GM19455 (cell line): ENCODE measurements around the gene NUMBL.

Source experiments
- ATAC-seq: cut with Tn5 transposase; IDR thresholded peaks from one replicate; pipeline ENCODE4 v1.9.1; 2021; ENCODE audit not compliant: unreplicated experiment

Gene NUMBL

DNA sequence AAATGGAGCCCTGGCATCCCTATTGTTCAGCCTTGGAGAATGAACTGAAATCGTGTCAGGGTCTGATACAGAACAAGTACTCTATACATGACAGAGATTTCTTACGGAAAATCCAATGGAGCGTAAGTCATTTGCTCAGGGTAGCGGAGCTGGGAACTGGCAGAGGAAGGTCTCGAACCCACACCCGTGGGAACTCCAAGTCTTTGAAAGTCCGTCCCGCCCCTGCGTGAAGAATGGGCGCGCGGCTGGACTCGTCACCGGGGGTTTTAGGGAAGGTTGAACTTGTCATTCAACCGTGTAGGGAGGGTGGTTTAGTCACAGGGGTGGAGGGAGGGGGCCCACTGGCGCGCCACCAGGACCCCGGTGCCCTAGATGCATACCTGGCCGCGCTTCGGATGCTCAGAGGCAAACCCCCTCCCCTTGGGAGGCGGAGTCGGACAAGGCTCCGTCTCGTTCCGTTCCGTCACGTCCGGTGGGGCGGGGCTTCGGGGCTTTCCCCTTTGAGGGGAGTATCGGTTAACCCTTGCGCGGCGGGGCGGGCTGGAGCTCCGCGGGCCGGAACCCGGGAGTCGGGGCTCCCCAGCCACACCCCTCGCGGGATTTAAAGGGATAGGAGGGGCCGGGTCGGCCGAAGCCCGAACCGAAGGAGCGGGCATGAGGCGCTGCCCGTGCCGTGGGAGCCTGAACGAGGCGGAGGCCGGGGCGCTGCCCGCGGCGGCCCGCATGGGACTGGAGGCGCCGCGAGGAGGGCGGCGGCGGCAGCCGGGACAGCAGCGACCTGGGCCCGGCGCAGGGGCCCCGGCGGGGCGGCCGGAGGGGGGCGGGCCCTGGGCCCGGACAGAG, 26.3 kb upstream of the NUMBL start, which contains the start of the genes COQ8B and ITPKC:
Gene COQ8B, minus strand, starts transcription at position 405 of the 843 bp plus-strand sequence. CDS start 2,254 bp downstream, outside the sequence.
Gene ITPKC, plus strand, starts transcription at position 631 of the 843 bp plus-strand sequence. Its CDS starts 24 bp downstream, at position 655.
- ATAC-seq = peak; percentile 62

DNA sequence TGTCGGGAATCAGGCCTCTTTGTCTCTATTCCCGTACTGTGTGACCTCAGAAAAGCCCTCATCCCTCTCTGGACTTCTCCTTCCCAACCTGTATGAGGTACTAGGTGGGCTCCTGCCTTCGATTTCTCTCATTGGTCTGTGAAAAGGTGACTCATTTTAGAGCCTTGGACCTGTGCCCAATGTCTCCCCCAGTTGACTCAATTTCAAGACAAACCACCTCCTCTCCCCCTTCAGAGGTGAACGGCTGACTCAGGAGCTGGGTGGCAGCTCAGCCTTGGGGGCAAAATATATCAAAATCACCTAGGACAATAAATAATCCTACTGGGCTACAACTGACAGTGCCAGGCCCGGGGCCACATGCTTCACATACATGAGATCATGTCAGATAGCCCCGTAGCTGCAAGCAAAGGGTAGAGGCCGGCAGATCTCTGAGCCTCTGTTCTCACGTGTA, 25.6 kb upstream of the NUMBL start:
- ATAC-seq = no peak

DNA sequence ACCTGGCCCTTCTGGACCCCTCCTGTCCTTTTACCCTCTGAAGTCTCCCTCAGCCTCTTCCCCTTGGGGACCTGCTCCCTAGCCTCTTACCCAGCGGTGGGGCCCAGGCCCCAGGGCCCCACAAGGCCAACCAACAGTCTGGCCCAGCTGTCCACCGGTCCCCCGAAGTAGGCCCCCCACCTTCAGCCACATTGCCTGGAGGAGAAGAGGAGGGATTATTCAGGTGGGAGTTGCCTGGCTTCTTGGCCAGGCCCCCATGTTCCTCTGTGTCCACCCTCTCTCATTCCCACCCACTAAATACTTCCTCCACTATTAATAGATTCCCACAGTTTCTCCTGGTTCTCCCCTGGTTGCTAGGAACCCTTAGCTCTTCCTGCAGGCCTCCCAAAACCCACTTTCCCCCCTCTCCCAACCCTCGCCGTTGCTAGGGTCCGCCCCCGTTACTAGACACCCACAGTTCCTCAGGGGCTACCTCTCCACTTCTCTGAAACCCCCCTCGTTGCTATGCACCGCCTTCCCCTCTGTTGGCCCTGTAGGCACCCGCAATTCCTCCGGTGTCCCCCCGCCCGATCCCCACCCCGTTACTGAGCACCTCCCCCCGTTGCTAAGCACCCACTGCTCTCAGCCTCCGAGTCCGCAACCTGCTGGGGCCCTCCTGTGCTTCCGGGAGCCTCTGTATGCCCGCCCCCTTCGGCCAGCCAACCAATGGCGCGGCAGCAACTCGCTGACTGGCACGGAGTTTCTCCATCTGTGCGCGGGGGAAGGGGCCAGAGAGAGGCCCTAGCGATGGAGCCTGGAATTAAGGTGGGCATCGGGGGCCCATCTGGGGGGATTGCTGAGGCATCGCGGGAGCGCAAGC, 24.2 kb upstream of the NUMBL start:
- ATAC-seq = peak; percentile 42

DNA sequence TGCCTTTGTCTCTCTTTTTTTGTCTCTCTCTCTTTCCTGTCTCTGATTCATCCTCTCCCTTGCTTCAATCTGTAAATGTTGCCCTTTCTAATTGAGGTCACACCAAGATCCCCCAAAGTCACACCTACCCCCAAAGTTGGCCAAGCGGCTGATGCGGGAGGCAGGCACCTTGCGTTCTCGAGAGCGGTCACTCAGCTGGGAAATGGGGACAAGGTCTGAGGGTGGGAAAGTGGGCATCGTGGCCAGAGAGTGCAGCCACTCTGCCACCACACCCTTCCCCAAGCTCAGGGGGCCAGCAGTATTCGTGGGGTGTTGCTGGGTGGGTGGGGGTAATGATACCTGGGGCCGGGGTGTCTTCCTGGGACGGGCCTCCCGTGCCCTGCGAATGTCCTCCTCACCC, 23.5 kb upstream of the NUMBL start:
- no peak for ATAC-seq

DNA sequence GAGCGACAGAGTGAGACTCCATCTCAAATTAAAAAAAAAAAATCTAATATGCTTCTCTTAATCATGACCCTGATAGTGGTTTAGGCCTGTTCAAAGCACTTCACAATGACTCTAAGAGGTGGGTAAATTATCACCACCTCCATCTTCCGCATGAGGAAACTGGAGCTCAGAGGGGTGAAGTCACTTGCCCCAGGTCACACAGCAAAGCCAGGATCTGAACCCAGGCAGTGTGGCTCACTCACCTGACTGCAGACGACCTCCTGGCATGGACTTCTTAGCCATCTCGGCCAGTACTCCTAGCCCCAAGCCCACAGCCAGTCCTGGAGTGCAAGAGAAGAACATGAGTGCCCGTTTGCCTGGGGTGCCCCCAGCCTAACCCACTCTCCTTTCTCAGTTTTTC, 19.4 kb upstream of the NUMBL start:
- no peak for ATAC-seq

DNA sequence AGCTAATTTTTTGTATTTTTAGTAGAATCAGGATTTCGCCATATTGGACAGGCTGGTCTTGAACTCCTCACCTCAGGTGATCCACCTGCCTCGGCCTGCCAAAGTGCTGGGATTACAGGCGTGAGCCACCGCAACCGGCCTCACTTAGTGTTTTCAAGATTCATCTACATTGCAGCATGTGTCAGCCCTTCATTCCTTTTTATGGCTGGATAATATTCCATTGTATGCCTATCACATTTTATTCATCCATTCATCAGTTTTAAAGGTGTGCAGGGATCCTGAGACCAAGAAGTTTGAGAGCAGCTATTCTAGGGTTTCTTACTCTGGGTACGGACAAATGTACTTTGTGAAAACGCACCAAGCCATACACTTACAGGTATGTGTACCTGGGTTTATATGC, 17.2 kb upstream of the NUMBL start:
- ATAC-seq = no peak

DNA sequence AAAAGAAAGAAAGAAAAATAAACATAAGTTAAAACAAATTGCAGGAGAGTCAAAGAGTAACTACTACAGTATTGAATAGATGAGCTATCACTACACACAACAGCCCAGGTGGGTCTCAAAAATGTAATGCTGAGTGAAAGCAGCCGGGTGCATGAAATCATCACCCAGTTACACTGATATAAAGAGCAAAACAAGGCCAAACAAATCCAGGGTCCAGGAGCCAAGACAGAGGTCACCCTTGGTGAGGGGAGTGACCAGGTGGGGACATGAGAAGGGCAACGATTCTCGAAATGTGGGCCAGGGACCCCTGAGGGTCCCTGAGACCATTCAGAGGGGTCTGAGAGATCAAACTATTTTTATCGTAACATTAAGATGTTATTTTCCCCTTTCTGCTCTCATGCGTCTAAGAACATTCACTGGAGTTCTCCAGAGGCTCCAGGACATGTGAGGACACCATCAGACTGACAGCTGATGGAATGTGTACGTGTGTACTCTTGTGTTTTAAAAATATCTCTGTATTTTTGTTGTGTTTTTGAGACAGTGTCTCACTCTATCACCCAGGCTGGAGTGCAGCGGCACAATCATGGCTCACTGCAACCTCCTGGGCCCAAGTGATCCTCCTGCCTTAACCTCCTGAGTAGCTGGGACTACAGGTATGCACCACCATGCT, 15.6 kb upstream of the NUMBL start:
- no peak for ATAC-seq

DNA sequence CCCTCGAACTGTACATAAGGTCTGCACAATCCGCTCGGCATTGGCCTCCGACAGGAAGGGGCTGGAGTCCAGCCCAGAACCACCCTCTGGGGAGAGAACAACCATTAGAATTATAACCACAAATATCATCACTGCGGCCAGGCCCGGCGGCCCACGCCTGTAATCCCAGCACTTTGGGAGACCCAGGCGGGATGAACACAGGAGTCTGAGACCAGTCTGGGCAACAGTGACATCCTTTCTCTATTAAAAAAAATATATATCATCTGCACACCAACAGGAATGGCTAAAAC, 14.9 kb upstream of the NUMBL start:
- ATAC-seq = no peak

DNA sequence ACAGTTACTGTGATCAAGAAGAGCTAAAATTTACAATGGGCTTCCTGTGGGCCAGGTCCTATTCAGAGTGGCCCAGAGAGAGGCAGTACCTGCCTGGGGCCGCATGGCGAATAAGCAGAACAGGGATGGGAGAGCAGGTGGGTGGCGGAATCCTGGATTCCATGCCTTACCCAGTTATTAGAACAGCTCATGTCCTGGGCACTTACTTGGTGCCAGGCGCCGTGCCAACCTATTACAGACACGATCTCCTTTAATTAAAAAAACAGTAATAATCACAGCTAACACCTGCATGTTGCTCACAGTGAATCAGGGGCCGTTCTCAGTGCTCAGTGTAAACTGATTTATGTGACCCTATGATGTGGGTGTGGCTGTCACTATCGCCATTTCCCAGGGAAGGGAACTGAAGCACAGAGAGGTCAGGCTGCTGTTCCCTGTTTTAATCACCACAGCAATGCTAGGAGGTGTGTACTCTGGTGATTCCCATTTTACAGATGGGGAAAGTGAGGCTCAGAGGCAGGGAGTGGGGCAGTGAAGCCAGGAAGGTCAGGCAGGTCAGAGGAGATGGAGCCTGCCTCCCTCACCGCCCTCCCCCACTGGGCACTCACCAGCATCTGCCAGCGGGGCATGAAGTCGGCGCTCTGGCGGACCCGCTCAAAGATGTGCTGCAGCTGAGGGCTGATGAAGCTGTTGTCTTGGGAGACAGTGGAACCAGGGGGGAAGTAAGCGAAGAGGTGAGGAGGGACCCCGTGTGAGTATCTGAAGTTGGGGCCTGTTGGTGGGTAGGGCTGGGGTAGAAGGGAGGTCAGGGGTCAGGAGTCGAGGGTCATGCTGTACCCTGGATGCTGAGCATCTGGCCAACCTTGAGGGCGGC, 14.3 kb upstream of the NUMBL start:
- no peak for ATAC-seq

DNA sequence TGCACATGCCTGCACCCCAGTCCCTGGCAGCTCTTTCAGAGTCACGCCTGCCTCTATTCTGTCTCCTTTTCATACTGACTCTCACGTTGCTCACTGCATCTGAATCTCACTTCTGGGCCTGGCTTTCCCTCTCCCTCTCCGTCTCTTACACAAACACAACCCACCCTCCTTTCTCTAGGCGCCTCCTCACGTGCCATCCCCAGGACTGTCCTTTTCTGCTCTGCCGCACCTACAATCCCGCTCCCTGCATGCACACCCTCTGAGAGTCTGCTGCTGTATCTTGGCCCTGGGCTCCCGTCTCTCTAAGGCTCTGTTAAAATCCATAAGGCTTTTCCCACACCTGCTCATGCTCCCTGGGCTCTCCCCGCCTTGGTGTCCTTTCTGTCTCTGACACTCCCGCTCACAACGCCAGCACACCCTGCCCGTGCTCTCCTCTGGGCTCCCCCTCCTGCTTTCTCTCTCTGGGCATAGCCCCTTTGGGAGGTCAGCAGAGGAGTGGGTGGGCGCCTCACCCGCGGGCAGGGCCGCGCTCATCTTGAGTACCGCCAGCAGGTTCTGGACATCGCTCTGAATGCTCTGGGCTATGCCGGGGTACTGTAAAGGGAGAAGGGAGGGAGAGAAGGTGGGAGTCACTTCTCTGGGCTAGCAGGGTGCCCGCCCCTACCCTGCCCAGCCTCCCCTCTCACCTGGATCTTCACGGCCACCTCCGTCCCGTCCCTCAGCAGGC, 12.7 kb upstream of the NUMBL start:
- no peak for ATAC-seq

DNA sequence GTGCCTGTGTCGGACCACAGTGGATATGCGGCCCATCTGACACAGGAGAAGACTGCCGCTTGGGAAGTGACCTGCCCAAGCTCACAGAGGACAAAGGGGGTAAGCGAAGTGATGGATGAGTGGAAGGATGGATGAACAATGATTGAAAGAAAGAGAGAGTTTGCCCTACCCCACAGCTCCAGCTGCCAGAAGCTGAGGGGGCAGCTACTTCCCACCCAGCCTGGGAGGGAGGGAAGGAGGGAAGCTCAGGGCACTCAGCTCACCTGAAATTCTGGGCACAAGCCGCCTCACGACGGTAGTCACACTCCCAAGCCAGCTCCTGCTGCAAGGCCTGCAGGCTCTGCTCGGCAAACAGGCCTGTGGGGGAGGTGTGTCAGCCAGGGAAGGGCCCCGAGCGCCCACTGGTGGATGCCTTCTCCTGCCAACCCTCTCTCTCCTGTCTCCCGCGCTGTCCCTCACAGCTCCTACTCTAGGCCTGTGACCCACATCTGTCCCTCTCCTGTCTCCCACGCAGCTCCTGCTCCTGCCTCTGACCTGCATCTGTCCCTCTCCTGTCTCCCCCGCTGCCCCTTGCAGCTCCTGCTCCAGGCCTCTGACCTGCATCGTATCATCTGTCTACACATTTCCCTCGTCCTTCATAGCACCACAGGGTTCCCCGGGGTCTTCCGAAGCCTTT, 12.0 kb upstream of the NUMBL start:
- ATAC-seq = no peak

DNA sequence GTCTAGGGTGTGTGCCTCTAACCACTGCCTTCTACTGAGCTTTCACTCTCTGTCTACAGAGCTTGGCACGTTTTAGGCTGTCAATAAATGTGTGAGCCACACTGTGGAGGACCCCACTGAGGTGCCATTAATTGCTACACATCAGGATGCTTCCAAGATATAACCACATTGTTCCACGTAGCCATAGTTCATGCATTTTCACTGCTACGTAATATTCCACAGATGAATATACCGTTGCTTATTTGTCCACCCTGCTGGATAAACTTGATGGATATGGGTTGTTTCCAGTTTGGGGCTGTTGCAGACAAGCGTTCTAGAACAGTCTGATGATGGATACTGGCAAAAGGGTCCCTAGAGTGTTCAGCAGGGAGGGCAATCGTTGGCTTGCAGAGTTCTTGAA, 11.3 kb upstream of the NUMBL start:
- ATAC-seq = no peak

DNA sequence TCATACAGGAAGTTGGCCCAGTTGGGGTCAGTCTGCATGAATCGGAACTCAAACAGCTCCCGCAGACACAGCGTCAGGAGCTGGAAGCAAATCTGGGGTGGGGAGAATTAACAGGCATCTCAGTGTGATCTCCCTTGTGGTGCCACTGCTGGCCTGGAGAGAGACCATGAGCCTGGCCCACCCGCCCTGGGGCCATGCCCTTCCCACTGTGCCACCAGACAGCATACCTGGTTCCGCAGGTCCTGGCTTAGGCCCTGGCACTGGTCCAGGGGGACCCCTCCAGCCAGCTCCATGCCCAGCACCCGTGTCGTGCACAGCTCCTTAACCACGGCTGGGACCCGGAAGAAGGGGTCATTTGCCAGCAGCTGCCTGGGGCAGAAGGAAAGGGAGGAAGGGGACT, 9.6 kb upstream of the NUMBL start:
- ATAC-seq = no peak

DNA sequence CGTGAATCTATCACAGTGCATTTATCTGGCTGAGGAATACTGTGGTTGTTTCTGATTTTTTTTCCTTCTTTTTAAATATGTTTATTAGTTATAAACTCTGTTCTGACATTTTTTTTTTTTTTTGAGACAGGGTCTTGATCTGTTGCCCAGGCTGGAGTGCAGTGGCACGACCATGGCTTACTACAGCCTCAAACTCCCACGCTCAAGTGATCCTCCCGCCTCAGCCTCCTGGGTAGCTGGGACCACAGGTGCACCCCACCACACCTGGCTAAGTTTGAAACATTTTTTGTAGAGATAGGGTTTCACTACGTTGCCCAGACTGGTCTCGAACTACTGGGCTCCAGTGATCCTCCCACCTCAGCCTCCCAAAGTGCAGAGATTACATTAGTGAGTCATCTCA, 6.6 kb upstream of the NUMBL start:
- ATAC-seq = no peak

DNA sequence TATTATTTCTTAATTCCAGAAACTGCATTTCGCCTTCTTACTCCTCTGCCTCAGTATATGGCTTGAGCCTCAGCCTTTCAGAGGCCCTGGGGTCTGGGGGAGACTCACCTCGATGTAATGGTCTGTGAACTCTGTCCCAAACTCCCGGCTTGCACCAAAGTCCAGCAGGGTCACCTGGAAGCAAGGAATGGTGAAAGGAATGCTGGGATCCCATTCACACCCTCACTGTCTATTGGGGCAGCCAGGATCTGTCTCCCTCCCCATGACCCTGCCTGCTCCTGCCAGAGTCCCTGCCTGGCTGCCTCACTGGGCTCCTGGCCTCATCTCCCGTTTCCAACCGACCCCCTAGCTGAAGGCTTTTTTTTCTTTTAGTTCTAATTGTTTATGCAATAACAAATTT, 5.4 kb upstream of the NUMBL start:
- ATAC-seq = no peak

DNA sequence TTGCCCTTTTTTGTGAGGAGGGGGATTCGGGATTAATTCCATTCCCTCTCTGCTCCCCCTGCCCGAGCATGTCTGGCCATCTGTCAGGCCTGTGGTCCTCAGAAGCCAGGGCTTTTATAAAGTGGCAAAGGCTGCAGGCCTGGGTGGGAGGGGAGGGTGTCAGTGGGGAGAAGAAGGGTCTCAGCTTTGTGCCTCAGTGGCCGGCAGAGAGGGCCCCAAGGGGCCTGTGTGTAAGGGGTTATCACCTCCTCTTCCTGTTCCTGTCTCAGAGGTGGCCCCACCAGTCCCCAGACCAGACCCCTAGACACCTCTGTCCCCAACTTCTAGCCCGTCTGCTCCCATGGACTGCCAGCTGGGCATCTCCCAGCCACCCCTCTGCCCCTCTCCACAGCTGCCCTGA, 3.4 kb upstream of the NUMBL start:
- no peak for ATAC-seq

DNA sequence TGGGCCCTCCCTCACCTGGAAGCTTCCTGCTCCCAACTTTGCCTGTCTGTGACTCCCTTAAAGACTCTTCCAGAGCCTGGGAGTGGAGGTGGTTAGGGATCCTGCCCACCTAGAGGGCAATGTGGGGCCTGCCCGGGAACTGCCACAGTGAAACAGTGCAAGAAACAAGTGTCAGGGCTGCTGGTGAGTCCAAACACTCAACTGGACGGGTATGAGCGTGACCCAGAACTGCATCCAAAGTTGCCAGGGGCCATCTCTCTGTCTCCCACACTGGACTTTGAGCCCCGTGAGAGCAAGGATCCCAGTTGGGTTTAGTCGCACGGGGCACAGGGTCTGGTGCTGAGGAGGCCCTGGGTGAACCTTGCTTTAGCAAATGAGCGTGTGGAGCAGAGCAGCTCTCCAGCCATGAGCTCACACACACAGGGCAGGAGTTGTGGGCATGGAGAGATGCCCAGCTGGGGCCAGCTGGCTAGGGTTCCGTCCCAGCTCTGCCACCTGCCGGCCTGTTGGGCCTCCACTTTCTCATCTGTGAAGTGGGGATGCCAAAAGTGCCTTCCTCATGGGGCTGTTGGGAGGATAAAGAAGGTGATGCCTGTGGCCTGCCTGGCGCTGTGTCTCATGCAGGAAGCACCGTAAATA, 2.8 kb upstream of the NUMBL start:
- ATAC-seq = no peak

DNA sequence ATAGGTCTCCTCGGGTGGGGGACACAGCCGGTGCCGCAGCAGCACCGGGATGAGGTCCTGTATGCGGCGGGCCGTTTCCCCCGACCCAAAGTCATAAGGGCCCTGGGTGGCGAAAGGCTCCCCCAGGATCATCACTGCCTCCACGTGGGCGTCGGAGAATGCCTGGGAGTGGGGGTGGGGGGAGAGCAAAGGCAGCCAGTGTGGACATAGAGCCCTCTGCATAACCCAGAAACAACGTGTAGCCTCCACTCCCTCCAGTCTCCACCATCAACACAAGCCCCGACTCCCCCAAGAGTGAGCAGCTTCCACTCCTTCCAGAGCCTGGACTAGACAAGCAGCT, 1.7 kb upstream of the NUMBL start:
- ATAC-seq = no peak
